Vagina (tissue), 2 donors: ENCODE measurements around the gene RIN3.
"Not testable (repeated sequence)": the region's sequence is repeated elsewhere in the genome, so short reads cannot be mapped to it uniquely, and the experiment has no call there.

Experiments
- POLR2A ChIP-seq, 2 donors: fragments of 450-650 bp; IDR thresholded peaks; one replicate each; pipeline ENCODE4 v1.6.1; 2017; ENCODE audit warnings: antibody characterized with exemption in 2 of 2, mild to moderate bottlenecking in 2 of 2, moderate library complexity in 2 of 2
- POLR2AphosphoS5 ChIP-seq, 2 donors: sonication (generic); formaldehyde crosslinking; IDR thresholded peaks; one replicate each; pipeline ENCODE4 v1.9.0; 2017; ENCODE audit warnings: antibody characterized with exemption in 2 of 2, mild to moderate bottlenecking in 2 of 2, low read depth in 1 of 2; ENCODE audit not compliant: insufficient read depth in 1 of 2
- TF ChIP-seq, protein P1 (sequence below), 3 experiments: fragments of 450-650 bp in 2 of 3; fragments of 200-600 bp in 1 of 3; sonication (generic) in 1 of 3; IDR thresholded peaks; one replicate each; pipeline ENCODE4 v1.5.1; 2017 to 2019; ENCODE audit warnings: antibody characterized with exemption in 3 of 3, mild to moderate bottlenecking in 2 of 3, moderate library complexity in 2 of 3

DNA sequence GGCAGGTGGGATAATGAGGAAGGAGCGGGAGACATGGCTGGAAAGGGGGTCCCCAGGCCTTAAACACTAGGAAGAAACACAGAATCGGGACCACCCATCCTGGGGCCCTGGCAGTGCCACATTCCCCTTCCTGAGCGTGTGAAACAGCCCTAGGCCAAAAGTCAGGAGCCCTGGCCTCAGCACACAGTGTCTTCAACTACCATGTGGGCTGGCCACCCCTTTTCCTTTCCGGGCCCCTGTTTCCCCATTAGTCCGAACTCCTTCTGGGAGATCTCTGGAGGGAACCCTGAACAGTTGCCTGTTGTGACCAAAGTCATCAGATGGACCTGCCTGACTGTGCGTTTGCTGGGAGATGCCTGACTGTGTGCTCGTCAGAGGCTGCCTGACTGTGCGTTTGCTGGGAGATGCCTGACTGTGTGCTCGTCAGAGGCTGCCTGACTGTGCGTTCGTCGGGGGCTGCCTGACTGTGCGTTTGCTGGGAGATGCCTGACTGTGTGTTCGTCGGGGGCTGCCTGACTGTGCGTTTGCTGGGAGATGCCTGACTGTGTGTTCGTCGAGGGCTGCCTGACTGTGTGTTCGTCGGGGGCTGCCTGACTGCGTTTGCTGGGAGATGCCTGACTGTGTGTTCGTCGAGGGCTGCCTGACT, 126.0 kb downstream of the RIN3 start:
- TF ChIP-seq, protein P1, sequence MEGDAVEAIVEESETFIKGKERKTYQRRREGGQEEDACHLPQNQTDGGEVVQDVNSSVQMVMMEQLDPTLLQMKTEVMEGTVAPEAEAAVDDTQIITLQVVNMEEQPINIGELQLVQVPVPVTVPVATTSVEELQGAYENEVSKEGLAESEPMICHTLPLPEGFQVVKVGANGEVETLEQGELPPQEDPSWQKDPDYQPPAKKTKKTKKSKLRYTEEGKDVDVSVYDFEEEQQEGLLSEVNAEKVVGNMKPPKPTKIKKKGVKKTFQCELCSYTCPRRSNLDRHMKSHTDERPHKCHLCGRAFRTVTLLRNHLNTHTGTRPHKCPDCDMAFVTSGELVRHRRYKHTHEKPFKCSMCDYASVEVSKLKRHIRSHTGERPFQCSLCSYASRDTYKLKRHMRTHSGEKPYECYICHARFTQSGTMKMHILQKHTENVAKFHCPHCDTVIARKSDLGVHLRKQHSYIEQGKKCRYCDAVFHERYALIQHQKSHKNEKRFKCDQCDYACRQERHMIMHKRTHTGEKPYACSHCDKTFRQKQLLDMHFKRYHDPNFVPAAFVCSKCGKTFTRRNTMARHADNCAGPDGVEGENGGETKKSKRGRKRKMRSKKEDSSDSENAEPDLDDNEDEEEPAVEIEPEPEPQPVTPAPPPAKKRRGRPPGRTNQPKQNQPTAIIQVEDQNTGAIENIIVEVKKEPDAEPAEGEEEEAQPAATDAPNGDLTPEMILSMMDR (IDR thresholded peaks at IDR 0.05), result not testable (repeated sequence)
- not testable (repeated sequence) for TF ChIP-seq POLR2A (IDR thresholded peaks at IDR 0.05); POLR2AphosphoS5 (IDR thresholded peaks at IDR 0.05; ENCODE audit: insufficient read depth in 1 of 2, low read depth in 1 of 2)
